GM18507 (cell line): ENCODE results near the gene SERPINA4.

ENCODE experiments used
- DNase-seq: peaks from one replicate; pipeline ENCODE4 v3.0.0; 2011; ENCODE audit warnings: low read depth; ENCODE audit not compliant: insufficient read length; ENCODE audit errors: extremely low spot score
- FAIRE-seq: peaks from 2 replicates; lab custom pipeline; 2011; peaks lifted over from hg19 to GRCh38; lab: Jason Lieb, UNC

SERPINA4 gene

GRCh38 chr14:94611179-94611578 lies 49.9 kb downstream of the SERPINA4 start:
- FAIRE-seq, result no peak
- DNase-seq, result no peak

- DNase-seq (no peak), FAIRE-seq (no peak)
Observed at GRCh38 chr14:94612174-94612573, 50.9 kb downstream of the SERPINA4 start, which contains the start of gene SERPINA3. SERPINA3 (plus strand) TSS chr14:94612391; CDS start chr14:94614442, 2,051 bp downstream.

GRCh38 chr14:94612580-94613554 lies 51.6 kb downstream of the SERPINA4 start:
- DNase-seq (no peak), FAIRE-seq (no peak)

- no peak for DNase-seq
- no peak for FAIRE-seq
Observed at GRCh38 chr14:94613720-94614644, 52.7 kb downstream of the SERPINA4 start.

GRCh38 chr14:94614802-94615201 lies 53.6 kb downstream of the SERPINA4 start:
- no peak for DNase-seq
- FAIRE-seq, result no peak

GRCh38 chr14:94615254-94615653 lies 54.0 kb downstream of the SERPINA4 start:
- FAIRE-seq, result no peak

GRCh38 chr14:94615823-94616570 lies 54.8 kb downstream of the SERPINA4 start:
- DNase-seq (no peak), FAIRE-seq (no peak)

More at GRCh38 chr14:94615254-94615653, 54.0 kb downstream of the SERPINA4 start:
- no peak for DNase-seq

- DNase-seq, result no peak
- no peak for FAIRE-seq
Observed at GRCh38 chr14:94617366-94617941, 56.2 kb downstream of the SERPINA4 start.

- no peak for FAIRE-seq
- no peak for DNase-seq
Observed at GRCh38 chr14:94617988-94618822, 57.0 kb downstream of the SERPINA4 start.

- no peak for FAIRE-seq
- DNase-seq, result no peak
Observed at GRCh38 chr14:94619297-94619696, 58.1 kb downstream of the SERPINA4 start.
